ENCODE results near the gene METTL17. TPM values are rescaled to one million over a fixed set of nuclear protein-coding genes. Genes with fewer than 3 reads are reported as not detected.
"Not testable (repeated sequence)": the region's sequence is repeated elsewhere in the genome, so short reads cannot be mapped to it uniquely, and the experiment has no call there.

The METTL17 gene
- total RNA-seq, 4 donors from 2014 or later, result 53.6 to 74.6 (median 68.5) TPM

DNA sequence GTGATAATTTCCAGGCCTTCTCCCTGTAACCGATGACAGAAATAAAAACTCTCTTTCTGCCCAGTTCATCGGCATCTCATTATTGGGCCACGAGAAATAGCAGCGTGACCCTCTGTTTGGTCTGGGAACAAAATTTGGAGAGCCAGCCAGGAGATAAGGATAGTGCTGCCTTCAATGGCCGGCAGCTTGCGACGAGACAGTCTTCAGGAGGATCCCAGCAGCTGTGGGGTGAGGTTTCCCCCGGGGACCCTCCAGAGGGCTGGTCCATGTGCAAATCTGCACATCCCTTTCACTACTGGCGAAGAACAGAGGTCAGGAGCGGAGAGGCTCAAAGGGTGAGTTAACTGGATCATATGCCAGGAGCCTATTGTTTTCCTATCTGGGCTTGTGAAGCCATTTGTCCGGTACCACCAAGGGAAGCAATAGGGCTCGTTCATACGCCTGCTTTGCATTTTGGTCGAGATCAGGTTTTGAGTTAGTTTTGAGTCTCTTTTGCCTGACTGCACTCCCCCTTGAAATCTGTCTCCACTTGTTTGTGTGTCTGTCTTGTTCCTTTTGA, 14.1 kb downstream of the METTL17 start:
- peaks cover 7 to 26% (median 9%) of the 10 kb centered on the region in 3 donors for H3K4me1 ChIP-seq
- WGBS, 2 donors, result 87 to 88% methylated on average over 8 to 11 of the region's 14 CpGs
- H3K9me3 ChIP-seq, result no peaks in the 10 kb centered on the region
- intact Hi-C loops (cut with DNase I), result no loop called here
- TF ChIP-seq, protein P1, sequence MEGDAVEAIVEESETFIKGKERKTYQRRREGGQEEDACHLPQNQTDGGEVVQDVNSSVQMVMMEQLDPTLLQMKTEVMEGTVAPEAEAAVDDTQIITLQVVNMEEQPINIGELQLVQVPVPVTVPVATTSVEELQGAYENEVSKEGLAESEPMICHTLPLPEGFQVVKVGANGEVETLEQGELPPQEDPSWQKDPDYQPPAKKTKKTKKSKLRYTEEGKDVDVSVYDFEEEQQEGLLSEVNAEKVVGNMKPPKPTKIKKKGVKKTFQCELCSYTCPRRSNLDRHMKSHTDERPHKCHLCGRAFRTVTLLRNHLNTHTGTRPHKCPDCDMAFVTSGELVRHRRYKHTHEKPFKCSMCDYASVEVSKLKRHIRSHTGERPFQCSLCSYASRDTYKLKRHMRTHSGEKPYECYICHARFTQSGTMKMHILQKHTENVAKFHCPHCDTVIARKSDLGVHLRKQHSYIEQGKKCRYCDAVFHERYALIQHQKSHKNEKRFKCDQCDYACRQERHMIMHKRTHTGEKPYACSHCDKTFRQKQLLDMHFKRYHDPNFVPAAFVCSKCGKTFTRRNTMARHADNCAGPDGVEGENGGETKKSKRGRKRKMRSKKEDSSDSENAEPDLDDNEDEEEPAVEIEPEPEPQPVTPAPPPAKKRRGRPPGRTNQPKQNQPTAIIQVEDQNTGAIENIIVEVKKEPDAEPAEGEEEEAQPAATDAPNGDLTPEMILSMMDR (IDR thresholded peaks at IDR 0.05), result no peak
- no peak for TF ChIP-seq POLR2A (IDR thresholded peaks at IDR 0.05)
- DNase-seq, result no peak
- no peaks in the 10 kb centered on the region for H3K27me3 ChIP-seq
- no peak overlapping the region for H3K27ac ChIP-seq
- H3K4me3 ChIP-seq, result no peak overlapping the region
- H3K36me3 ChIP-seq, result no peaks in the 10 kb centered on the region

- not testable (repeated sequence) for H3K9me3 ChIP-seq, DNase-seq, H3K4me3 ChIP-seq, H3K27me3 ChIP-seq, H3K27ac ChIP-seq, H3K36me3 ChIP-seq
- 82 to 83% methylated on average over 3 of the region's 3 CpGs for WGBS, 2 donors
- intact Hi-C loops (cut with DNase I), result loop anchor here (10.0 kb wide), 1 partner anchor 85 kb away; the partner anchor contains the start of gene ZNF219
- H3K4me1 ChIP-seq, result peaks cover 0 to 12% (median 0%) of the 10 kb centered on the region in 3 donors
Measured at GRCh38 chr14:21009721-21010120, 19.9 kb downstream of the METTL17 start.

DNA sequence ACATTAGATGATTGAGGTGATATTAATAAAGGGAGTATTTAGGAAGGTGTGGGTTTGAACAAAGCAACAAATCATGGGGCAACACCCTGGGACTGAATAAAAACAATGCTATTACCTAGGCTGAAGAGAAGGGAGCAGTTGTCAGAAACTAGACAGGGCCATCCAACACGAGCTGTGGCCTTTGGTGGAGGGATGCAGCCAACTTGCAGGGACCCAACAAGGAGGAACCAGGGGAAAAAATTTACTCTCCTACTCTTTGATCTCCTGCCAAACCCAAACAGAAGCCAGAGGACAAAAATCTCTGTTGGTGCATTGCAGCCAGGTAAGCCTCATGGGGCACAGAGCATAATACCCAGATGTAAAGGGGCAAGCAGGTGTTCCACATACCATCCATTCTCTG, 21.4 kb downstream of the METTL17 start:
- no peaks in the 10 kb centered on the region for H3K9me3 ChIP-seq
- no peak for TF ChIP-seq POLR2A (IDR thresholded peaks at IDR 0.05)
- TF ChIP-seq, protein P1 (IDR thresholded peaks at IDR 0.05), result no peak
- H3K4me1 ChIP-seq, result peaks cover 0 to 18% (median 0%) of the 10 kb centered on the region in 3 donors
- H3K4me3 ChIP-seq, result no peak overlapping the region
- H3K27ac ChIP-seq, result no peak overlapping the region
- 48 to 56% methylated on average over 1 of the region's 1 CpG for WGBS, 2 donors
- H3K36me3 ChIP-seq, result no peaks in the 10 kb centered on the region
- no peaks in the 10 kb centered on the region for H3K27me3 ChIP-seq
- no peak for DNase-seq
- intact Hi-C loops (cut with DNase I), result loop anchor here (10.0 kb wide), 1 partner anchor 84 kb away; the partner anchor contains the start of gene ZNF219

GRCh38 chr14:21014761-21015190, 25.0 kb downstream of the METTL17 start:
- no peak overlapping the region for H3K27ac ChIP-seq
- H3K36me3 ChIP-seq, result peaks cover 16 to 33% (median 18%) of the 10 kb centered on the region in 3 donors
- intact Hi-C loops (cut with DNase I), result loop anchor here (10.0 kb wide), 1 partner anchor 80 kb away; the partner anchor contains the start of gene ZNF219
- no peak for TF ChIP-seq POLR2A (IDR thresholded peaks at IDR 0.05)
- TF ChIP-seq, protein P1 (IDR thresholded peaks at IDR 0.05), result peak; percentile 70 to 95 (median 92)
- WGBS, 2 donors, result 0% methylated on average over 2 to 4 of the region's 4 CpGs
- no peaks in the 10 kb centered on the region for H3K9me3 ChIP-seq
- H3K4me3 ChIP-seq, result no peak overlapping the region
- peaks cover 0 to 26% (median 0%) of the 10 kb centered on the region in 3 donors for H3K4me1 ChIP-seq
- DNase-seq, result no peak
- H3K27me3 ChIP-seq, result no peaks in the 10 kb centered on the region

DNA sequence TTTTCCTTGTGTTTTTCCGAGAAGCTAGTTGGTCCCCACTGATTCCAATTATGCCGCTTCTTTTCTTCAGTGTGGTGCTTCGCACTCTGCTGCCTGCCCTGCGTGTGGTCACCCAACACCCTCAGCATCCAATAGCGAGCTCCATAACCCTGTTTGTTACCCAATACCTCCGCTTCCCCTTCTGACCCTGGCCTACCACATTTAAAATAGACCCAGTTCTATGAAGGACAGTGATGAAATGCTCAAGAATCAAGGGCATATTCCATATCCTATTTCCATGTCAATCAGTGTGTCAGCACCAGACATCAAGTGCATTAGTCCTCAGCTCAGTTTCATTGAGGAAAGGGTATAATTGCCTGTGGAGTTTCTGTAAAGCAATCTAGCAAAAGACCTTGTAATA, 25.5 kb downstream of the METTL17 start:
- Histone ChIP-seq H3K27me3 (no peaks in the 10 kb centered on the region), H3K27ac (peak overlapping the region in 1 of 4 donors; percentile 12), H3K9me3 (no peaks in the 10 kb centered on the region), H3K36me3 (peaks cover 16 to 39% (median 20%) of the 10 kb centered on the region in 3 donors), H3K4me3 (no peak overlapping the region), H3K4me1 (peaks cover 0 to 28% (median 0%) of the 10 kb centered on the region in 3 donors)
- no peak for TF ChIP-seq POLR2A (IDR thresholded peaks at IDR 0.05)
- TF ChIP-seq, protein P1 (IDR thresholded peaks at IDR 0.05), result no peak
- intact Hi-C loops (cut with DNase I), result loop anchor here (10.0 kb wide), 1 partner anchor 79 kb away; the partner anchor contains the start of gene ZNF219
- WGBS, 2 donors, result 60 to 80% methylated on average over 6 of the region's 6 CpGs
- DNase-seq, result no peak
